AG08395 (cell line): ENCODE measurements around the gene ZBTB26.
A peak's percentile ranks its signal among the peaks of the same experiment; 100 is the strongest.
"Not testable (repeated sequence)": the region's sequence is repeated elsewhere in the genome, so short reads cannot be mapped to it uniquely, and the experiment has no call there.

ENCODE experiments used
- DNase-seq: peaks from one replicate; pipeline ENCODE4 v3.0.0; 2012; ENCODE audit warnings: mixed read lengths, low spot score

Gene ZBTB26

GRCh38 chr9:122923947-122924346 lies 7.4 kb downstream of the ZBTB26 start:
- no peak for DNase-seq

GRCh38 chr9:122922713-122923112 lies 8.6 kb downstream of the ZBTB26 start:
- no peak for DNase-seq

GRCh38 chr9:122918310-122918709 lies 13.0 kb downstream of the ZBTB26 start:
- DNase-seq, result no peak

DNA sequence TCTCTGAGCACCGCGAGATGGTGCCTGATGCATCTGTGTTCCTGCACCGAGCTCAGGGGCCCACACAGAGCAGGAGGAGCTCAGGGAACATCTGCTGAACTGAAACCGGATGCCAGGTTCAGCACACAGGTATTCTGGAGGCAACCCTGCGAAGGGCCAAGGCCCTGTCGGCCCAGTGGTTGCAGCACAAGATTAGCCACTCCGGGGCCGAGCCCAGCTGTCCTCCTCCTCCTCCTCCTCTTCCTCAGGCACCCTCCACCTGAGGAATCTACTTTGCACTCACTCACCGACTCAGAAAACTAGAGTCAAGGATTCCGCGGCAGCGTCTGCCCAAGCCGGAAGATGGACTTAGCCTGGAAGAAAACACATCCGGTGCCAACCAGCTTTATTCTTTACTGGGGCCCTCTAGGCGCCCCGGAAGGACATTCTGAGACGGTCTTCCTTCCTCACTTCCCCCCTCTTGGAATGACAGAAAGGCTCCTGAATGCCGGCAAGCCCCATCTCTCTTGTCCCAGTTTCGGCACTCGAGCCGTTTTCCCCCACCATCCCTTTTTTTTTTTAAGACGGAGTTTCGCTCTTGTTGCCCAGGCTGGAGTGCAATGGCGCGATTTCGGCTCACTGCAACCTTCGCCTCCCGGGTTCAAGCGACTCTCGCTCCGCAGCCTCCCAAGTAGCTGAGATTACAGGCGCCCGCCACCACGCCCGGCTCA lies 18.2 kb downstream of the ZBTB26 start, which contains the start of gene ZBTB6:
Gene ZBTB6, minus strand, starts transcription at position 360 of the 710 bp plus-strand sequence. CDS start 1,251 bp downstream, outside the sequence.
- peak; percentile 89 for DNase-seq

- no peak for DNase-seq
Measured at GRCh38 chr9:122912671-122912963, 18.7 kb downstream of the ZBTB26 start.

DNA sequence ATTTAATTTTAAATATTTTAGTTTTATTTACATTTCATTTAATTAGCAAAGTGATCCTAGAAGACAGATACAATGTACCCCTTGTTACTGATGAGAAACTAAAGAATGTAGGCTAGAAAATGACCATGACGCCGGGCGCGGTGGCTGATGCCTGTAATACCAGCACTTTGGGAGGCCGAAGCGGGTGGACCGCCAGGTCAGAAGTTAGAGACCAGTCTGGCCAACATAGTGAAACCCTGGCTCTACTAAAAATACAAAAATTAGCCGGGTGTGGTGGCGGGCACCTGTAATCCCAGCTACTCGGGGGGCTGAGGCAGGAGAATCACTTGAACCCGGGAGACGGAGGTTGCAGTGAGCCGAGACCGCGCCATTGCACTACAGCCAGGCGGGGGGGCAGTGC lies 25.2 kb downstream of the ZBTB26 start:
- not testable (repeated sequence) for DNase-seq

GRCh38 chr9:122904823-122905710 lies 26.2 kb downstream of the ZBTB26 start, which contains the start of gene RC3H2:
Gene RC3H2, minus strand, starts transcription at chr9:122905359. Its CDS starts 7,850 bp downstream, at chr9:122897509.
- peak; percentile 98 for DNase-seq

DNA sequence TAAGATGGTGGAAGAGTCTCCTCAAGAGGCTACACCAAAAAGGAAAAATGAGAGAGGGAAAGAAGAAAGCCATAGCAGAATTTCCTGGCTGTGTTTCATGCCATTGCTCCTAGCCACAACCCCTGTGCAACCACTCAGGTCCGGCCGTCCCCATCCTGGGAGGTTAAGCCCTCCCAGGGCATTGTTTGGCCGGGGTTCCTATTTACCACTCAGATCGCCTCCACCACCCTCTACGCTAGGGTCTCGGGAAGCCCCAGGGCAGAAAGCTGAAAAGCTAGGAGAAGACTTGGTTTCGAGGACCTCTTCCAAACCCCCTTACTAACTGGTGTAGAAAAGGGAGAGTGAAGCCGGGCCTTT lies 26.9 kb downstream of the ZBTB26 start:
- DNase-seq, result peak; percentile 46

DNA sequence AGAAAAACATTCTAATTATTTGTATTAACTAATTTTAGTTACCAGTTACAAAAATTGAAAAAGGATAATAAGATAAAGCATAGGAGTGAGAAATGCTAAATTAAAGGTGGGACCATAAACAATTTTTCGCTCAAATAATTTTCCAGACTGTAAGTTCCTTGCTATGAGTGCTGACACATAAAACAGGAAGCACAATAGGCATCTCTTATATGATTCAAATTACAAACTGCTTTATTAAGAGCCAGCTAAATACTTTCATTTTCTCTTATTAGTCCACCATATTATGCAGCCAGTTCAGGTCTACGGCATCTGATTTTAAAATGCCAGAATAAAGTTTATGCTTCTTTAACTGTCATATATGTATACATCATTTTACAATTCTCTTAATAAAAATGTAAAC lies 30.5 kb downstream of the ZBTB26 start:
- no peak for DNase-seq

GRCh38 chr9:122897969-122898368 lies 33.3 kb downstream of the ZBTB26 start:
- no peak for DNase-seq

- DNase-seq, result no peak
Measured at GRCh38 chr9:122888480-122888879, 42.8 kb downstream of the ZBTB26 start.

GRCh38 chr9:122883125-122883524 lies 48.2 kb downstream of the ZBTB26 start:
- DNase-seq, result no peak

GRCh38 chr9:122879443-122879842 lies 51.9 kb downstream of the ZBTB26 start:
- no peak for DNase-seq

GRCh38 chr9:122875523-122875922 lies 55.8 kb downstream of the ZBTB26 start:
- no peak for DNase-seq

- DNase-seq, result not testable (repeated sequence)
Measured at GRCh38 chr9:122867276-122867675, 64.0 kb downstream of the ZBTB26 start.

DNA sequence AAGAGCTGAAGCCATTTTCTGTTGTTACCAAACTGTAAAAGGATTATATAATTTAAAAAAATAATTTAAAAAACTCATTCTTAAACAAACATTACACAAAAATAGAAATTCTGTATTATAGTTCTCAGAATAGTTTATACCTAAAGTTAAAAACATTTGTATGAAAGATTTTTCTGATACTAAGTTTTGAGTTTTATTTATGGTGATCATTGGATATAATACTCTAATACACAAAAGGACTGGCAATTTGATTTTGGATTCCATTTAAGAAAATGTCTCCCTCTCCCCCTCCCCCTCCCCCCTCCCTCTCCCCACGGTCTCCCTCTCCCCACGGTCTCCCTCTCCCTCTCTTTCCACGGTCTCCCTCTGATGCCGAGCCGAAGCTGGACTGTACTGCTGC lies 65.2 kb downstream of the ZBTB26 start:
- no peak for DNase-seq
